HUES48 (cell line): Measurements from ENCODE around the gene TAB3.

Source experiments
- H3K27ac ChIP-seq: one replicate; pipeline ENCODE4 v1.7.0; 2013; ENCODE audit warnings: low read depth, low read length, inconsistent platforms
- H3K27me3 ChIP-seq: 2 replicates; pipeline ENCODE4 v1.6.1; 2013; ENCODE audit warnings: mild to moderate bottlenecking, low read length; ENCODE audit not compliant: control insufficient read depth, insufficient read depth
- H3K36me3 ChIP-seq: 2 replicates; pipeline ENCODE4 v1.6.1; 2013; ENCODE audit warnings: low read length; ENCODE audit not compliant: control insufficient read depth, insufficient read depth
- H3K4me1 ChIP-seq: 2 replicates; pipeline ENCODE4 v1.6.1; 2013; ENCODE audit warnings: mild to moderate bottlenecking, low read length; ENCODE audit not compliant: control insufficient read depth, insufficient read depth
- H3K4me3 ChIP-seq: 2 replicates; pipeline ENCODE4 v1.5.1; 2013; ENCODE audit warnings: mild to moderate bottlenecking, low read depth, low read length
- H3K9ac ChIP-seq: 2 replicates; pipeline ENCODE4 v1.6.1; 2013; ENCODE audit warnings: mild to moderate bottlenecking, low read depth, low read length, moderate library complexity
- H3K9me3 ChIP-seq: 2 replicates; pipeline ENCODE4 v1.6.1; 2013; ENCODE audit warnings: low read length; ENCODE audit not compliant: control insufficient read depth, insufficient read depth

The TAB3 gene

GRCh38 chrX:30864383-30864785 is 24.7 kb downstream of the TAB3 start:
- Histone ChIP-seq H3K36me3 (no peaks in the 10 kb centered on the region), H3K27ac (no peak overlapping the region)

GRCh38 chrX:30863974-30864373 is 25.1 kb downstream of the TAB3 start:
- no peak overlapping the region for H3K27ac ChIP-seq
- H3K4me1 ChIP-seq = peaks cover 5% of the 10 kb centered on the region
- H3K36me3 ChIP-seq = no peaks in the 10 kb centered on the region
- no peaks in the 10 kb centered on the region for H3K9me3 ChIP-seq
- H3K9ac ChIP-seq = no peak overlapping the region
- no peak overlapping the region for H3K4me3 ChIP-seq
- H3K27me3 ChIP-seq = no peaks in the 10 kb centered on the region

More at GRCh38 chrX:30864383-30864785, 24.7 kb downstream of the TAB3 start:
- Histone ChIP-seq H3K4me3 (no peak overlapping the region), H3K4me1 (0 out of 2 replicates have a peak, but pooled peaks cover under 1% of the 10 kb centered on the region), H3K9ac (no peak overlapping the region), H3K9me3 (no peaks in the 10 kb centered on the region), H3K27me3 (no peaks in the 10 kb centered on the region)

- peaks cover 18% of the 10 kb centered on the region for H3K36me3 ChIP-seq
- H3K4me1 ChIP-seq = peaks cover 38% of the 10 kb centered on the region
- H3K9ac ChIP-seq = no peak overlapping the region
- peak overlapping the region; percentile 70 for H3K27ac ChIP-seq
- H3K27me3 ChIP-seq = no peaks in the 10 kb centered on the region
- no peaks in the 10 kb centered on the region for H3K9me3 ChIP-seq
- peak overlapping the region; percentile 35; the same call in 1 of the 2 replicates for H3K4me3 ChIP-seq
These were observed 31.0 kb downstream of the TAB3 start for GRCh38 chrX:30858098-30858497.

GRCh38 chrX:30851449-30851848 is 37.6 kb downstream of the TAB3 start:
- H3K4me3 ChIP-seq = no peak overlapping the region
- H3K9me3 ChIP-seq = no peaks in the 10 kb centered on the region
- no peaks in the 10 kb centered on the region; the same call in 1 of the 2 replicates for H3K27me3 ChIP-seq
- H3K9ac ChIP-seq = no peak overlapping the region
- H3K27ac ChIP-seq = no peak overlapping the region
- H3K4me1 ChIP-seq = peaks cover 9% of the 10 kb centered on the region; the same call in 1 of the 2 replicates
- peaks cover 18% of the 10 kb centered on the region for H3K36me3 ChIP-seq

- H3K9me3 ChIP-seq = no peaks in the 10 kb centered on the region
- no peak overlapping the region for H3K9ac ChIP-seq
- no peak overlapping the region for H3K4me3 ChIP-seq
- no peak overlapping the region for H3K27ac ChIP-seq
- H3K36me3 ChIP-seq = no peaks in the 10 kb centered on the region
- H3K27me3 ChIP-seq = no peaks in the 10 kb centered on the region
- H3K4me1 ChIP-seq = peaks cover 25% of the 10 kb centered on the region
These were observed 53.7 kb downstream of the TAB3 start for GRCh38 chrX:30835373-30835772.

- Histone ChIP-seq H3K9ac (no peak overlapping the region), H3K9me3 (no peaks in the 10 kb centered on the region), H3K27ac (no peak overlapping the region), H3K4me3 (no peak overlapping the region), H3K36me3 (no peaks in the 10 kb centered on the region), H3K4me1 (peaks cover 35% of the 10 kb centered on the region), H3K27me3 (no peaks in the 10 kb centered on the region)
These were observed 55.2 kb downstream of the TAB3 start for GRCh38 chrX:30833896-30834295.

- H3K27ac ChIP-seq = peak overlapping the region; percentile 52
- no peaks in the 10 kb centered on the region for H3K9me3 ChIP-seq
- H3K27me3 ChIP-seq = no peaks in the 10 kb centered on the region
- peak overlapping the region; percentile 2; the same call in 1 of the 2 replicates for H3K4me3 ChIP-seq
- no peak overlapping the region for H3K9ac ChIP-seq
- peaks cover 39% of the 10 kb centered on the region for H3K4me1 ChIP-seq
- H3K36me3 ChIP-seq = no peaks in the 10 kb centered on the region
These were observed 58.0 kb downstream of the TAB3 start for GRCh38 chrX:30831082-30831481.

- peak overlapping the region; percentile 48 for H3K27ac ChIP-seq
- peaks cover 38% of the 10 kb centered on the region for H3K4me1 ChIP-seq
- H3K36me3 ChIP-seq = no peaks in the 10 kb centered on the region
- H3K27me3 ChIP-seq = no peaks in the 10 kb centered on the region
- H3K4me3 ChIP-seq = no peak overlapping the region
- H3K9me3 ChIP-seq = no peaks in the 10 kb centered on the region
- H3K9ac ChIP-seq = no peak overlapping the region
These were observed 58.6 kb downstream of the TAB3 start for GRCh38 chrX:30830326-30830943.

- Histone ChIP-seq H3K4me3 (no peak overlapping the region), H3K27ac (no peak overlapping the region), H3K36me3 (no peaks in the 10 kb centered on the region), H3K9ac (no peak overlapping the region), H3K4me1 (0 out of 2 replicates have a peak, but pooled peaks cover 4% of the 10 kb centered on the region), H3K27me3 (no peaks in the 10 kb centered on the region), H3K9me3 (no peaks in the 10 kb centered on the region)
These were observed 64.8 kb downstream of the TAB3 start for GRCh38 chrX:30824275-30824674.

- H3K9me3 ChIP-seq = no peaks in the 10 kb centered on the region
- H3K36me3 ChIP-seq = no peaks in the 10 kb centered on the region
- no peak overlapping the region for H3K27ac ChIP-seq
- H3K9ac ChIP-seq = no peak overlapping the region
- H3K4me1 ChIP-seq = no peaks in the 10 kb centered on the region
- no peak overlapping the region for H3K4me3 ChIP-seq
- no peaks in the 10 kb centered on the region for H3K27me3 ChIP-seq
These were observed 66.3 kb downstream of the TAB3 start for GRCh38 chrX:30822764-30823163.

GRCh38 chrX:30822068-30822681 is 66.9 kb downstream of the TAB3 start:
- H3K9ac ChIP-seq = no peak overlapping the region
- H3K9me3 ChIP-seq = no peaks in the 10 kb centered on the region
- H3K36me3 ChIP-seq = no peaks in the 10 kb centered on the region
- no peaks in the 10 kb centered on the region for H3K4me1 ChIP-seq
- H3K27me3 ChIP-seq = no peaks in the 10 kb centered on the region
- no peak overlapping the region for H3K4me3 ChIP-seq
- no peak overlapping the region for H3K27ac ChIP-seq
